ENCODE data around the gene AJM1.

- TF ChIP-seq CTCF (IDR thresholded peaks at IDR 0.05; ENCODE audit: insufficient read depth, low read depth, low read length) (no peak), EZH2 (IDR thresholded peaks at IDR 0.05; ENCODE audit: insufficient read depth, low read length) (no peak)
Measured at GRCh38 chr9:136826188-136826541, 16.1 kb upstream of the AJM1 start.

Data from astrocyte (in vitro differentiated cells and primary cell).